ENCODE results near the gene FOXN3.

- TF ChIP-seq CTCF (IDR thresholded peaks at IDR 0.05; ENCODE audit: insufficient read depth, low read length) (no peak), POLR2AphosphoS5 (IDR thresholded peaks at IDR 0.05; ENCODE audit: low read depth) (no peak), GABPA (IDR thresholded peaks at IDR 0.05; ENCODE audit: low read depth) (no peak), REST (IDR thresholded peaks at IDR 0.05; ENCODE audit: insufficient replicate concordance, low read depth) (no peak), SPI1 (IDR thresholded peaks at IDR 0.05; ENCODE audit: borderline replicate concordance, low read depth) (no peak)
These were observed 254.4 kb downstream of the FOXN3 start for GRCh38 chr14:89162586-89162985.

Data from HL-60 (cell line).